SK-N-MC (cell line): Measurements from ENCODE around the gene ABCA12.

ENCODE experiments used
- EZH2 ChIP-seq: fragments of 200-600 bp; sonication (generic); IDR thresholded peaks from one replicate; pipeline ENCODE4 v1.6.1; 2017; ENCODE audit warnings: antibody characterized with exemption
- FOXP2 ChIP-seq: optimal IDR thresholded peaks from 2 replicates; pipeline ENCODE3; 2011; ENCODE audit warnings: mild to moderate bottlenecking, moderate library complexity; ENCODE audit not compliant: insufficient read depth; ENCODE audit errors: extremely low read length, control extremely low read depth
- POLR2AphosphoS5 ChIP-seq: IDR thresholded peaks from 2 replicates; pipeline ENCODE4 v1.6.1; 2012; ENCODE audit warnings: mild to moderate bottlenecking, low read depth, low read length, borderline replicate concordance

- TF ChIP-seq EZH2 (no peak), POLR2AphosphoS5 (no peak), FOXP2 (no peak)
These were observed 142.3 kb downstream of the ABCA12 start for GRCh38 chr2:214995926-214996670.
